HL-60 (cell line): Measurements from ENCODE around the gene VIPR2.

ENCODE experiments used
- DNase-seq, 2 experiments: peaks; one replicate each; pipeline ENCODE4 v3.0.0-alpha.2; 2010 to 2020; ENCODE audit warnings: low read depth in 1 of 2, low spot score in 1 of 2
- H3K27ac ChIP-seq: fragments of 250-450 bp; sonication (Bioruptor Pico); replicated peaks from 2 replicates; pipeline ENCODE4 v1.5.1; 2020; ENCODE audit warnings: mild to moderate bottlenecking, moderate library complexity
- H3K27me3 ChIP-seq: fragments of 250-450 bp; sonication (Bioruptor Pico); 2 replicates; pipeline ENCODE4 v1.5.1; 2021; ENCODE audit warnings: mild to moderate bottlenecking, moderate library complexity; ENCODE audit not compliant: insufficient read depth, poor library complexity, severe bottlenecking
- H3K4me3 ChIP-seq: replicated peaks from 2 replicates; pipeline ENCODE4 v1.5.1; 2011; ENCODE audit warnings: mild to moderate bottlenecking, control low read depth, low read length; ENCODE audit not compliant: insufficient read depth
- CTCF ChIP-seq: IDR thresholded peaks from one replicate; pipeline ENCODE4 v1.5.1; 2011; ENCODE audit warnings: low read length, control low read depth, inconsistent platforms; ENCODE audit not compliant: insufficient read depth
- GABPA ChIP-seq: IDR thresholded peaks from 2 replicates; pipeline ENCODE4 v1.6.1; 2012; ENCODE audit warnings: low read depth
- POLR2AphosphoS5 ChIP-seq: IDR thresholded peaks from 2 replicates; pipeline ENCODE4 v1.6.1; 2012; ENCODE audit warnings: low read depth
- REST ChIP-seq: IDR thresholded peaks from 2 replicates; pipeline ENCODE4 v1.6.1; 2012; ENCODE audit warnings: low read depth; ENCODE audit not compliant: insufficient replicate concordance
- SPI1 ChIP-seq: IDR thresholded peaks from 2 replicates; pipeline ENCODE4 v1.6.1; 2012; ENCODE audit warnings: low read depth, mild to moderate bottlenecking, borderline replicate concordance

The VIPR2 gene

DNA sequence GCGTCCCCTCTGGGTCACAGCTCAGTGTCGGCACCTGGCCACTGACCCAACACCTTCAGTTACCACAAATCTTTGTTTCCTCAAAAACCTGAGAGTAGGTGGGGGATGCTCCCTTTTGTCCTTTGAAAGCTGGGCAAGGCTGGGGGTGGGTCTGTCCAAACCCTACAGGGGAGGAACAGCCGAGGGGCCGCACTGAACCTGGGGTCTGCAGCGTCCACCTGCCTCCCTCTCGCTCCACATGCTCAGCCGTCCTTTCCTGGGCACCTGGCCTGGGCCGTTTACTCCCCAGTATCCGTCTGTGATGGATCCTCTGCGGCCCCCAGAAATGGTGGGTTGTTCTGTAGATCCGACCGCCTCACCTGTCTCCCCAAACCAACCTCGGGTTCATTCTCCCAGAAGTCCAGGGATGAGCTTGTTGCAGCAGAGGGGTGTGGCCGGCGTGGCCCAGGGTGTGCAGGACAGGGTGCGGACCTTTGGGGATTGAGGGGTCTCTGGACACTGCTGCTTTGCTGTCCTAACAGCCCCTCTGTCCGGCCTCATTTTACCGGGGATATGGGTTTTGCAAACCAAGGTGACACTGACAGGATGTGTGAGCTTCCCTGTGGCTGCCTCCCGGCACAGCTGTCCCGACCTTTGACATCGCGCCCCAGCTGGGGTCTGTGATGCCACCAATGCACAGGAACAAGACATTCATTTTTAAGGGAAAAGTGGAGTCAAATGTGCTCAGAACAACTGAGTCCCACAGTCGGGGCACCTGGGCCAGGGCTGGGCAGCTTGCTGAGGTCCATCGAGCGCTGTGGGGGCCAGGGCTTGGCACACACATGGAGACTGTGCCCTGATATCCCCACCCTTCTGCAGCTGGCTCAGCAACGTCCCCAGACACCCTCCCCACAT is 115.9 kb downstream of the VIPR2 start:
- Histone ChIP-seq H3K27me3 (peaks cover 12% of the 10 kb centered on the region), H3K4me3 (no peak overlapping the region), H3K27ac (no peak overlapping the region)
- TF ChIP-seq SPI1 (no peak), CTCF (no peak), POLR2AphosphoS5 (no peak), REST (no peak), GABPA (no peak)
- DNase-seq, result no peak

DNA sequence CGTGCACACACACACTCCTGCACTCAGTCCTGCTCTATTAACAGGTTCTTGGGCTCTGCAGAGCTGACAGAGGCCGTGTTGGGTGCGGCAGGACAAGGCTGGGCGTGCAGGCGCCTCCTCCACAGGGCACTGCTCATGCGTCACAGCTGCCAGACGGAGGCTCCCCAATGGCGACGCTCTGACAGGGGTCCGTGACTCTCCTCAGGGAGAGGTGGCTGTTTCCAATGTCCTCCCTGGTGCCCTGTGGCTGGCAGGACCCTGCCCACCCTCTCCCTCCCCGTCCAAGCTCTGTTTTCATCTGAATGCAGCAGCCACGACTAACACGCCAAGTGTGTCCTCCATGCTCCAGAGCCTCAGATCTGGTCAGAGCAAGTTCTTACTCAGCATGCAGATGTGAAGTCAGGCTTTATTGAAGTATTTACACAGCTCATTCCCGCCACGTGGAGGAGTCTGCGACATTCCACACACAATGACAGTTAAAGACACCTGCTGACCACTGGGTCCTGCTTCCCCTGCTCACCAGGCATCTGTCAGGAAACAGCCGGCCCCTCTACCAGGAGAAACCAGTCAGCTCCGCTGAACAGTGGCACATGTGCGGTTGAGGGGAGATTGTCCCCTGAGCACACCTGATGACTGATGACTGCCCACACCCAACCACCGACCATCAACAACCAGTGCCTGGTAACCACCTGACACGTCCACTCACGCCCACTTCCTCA is 116.7 kb downstream of the VIPR2 start:
- TF ChIP-seq REST, result no peak
- no peak for TF ChIP-seq SPI1
- no peak for TF ChIP-seq CTCF
- no peak for TF ChIP-seq POLR2AphosphoS5
- no peak for TF ChIP-seq GABPA
- DNase-seq, result no peak
- Histone ChIP-seq H3K27me3 (peaks cover 12% of the 10 kb centered on the region), H3K4me3 (no peak overlapping the region), H3K27ac (no peak overlapping the region)

DNA sequence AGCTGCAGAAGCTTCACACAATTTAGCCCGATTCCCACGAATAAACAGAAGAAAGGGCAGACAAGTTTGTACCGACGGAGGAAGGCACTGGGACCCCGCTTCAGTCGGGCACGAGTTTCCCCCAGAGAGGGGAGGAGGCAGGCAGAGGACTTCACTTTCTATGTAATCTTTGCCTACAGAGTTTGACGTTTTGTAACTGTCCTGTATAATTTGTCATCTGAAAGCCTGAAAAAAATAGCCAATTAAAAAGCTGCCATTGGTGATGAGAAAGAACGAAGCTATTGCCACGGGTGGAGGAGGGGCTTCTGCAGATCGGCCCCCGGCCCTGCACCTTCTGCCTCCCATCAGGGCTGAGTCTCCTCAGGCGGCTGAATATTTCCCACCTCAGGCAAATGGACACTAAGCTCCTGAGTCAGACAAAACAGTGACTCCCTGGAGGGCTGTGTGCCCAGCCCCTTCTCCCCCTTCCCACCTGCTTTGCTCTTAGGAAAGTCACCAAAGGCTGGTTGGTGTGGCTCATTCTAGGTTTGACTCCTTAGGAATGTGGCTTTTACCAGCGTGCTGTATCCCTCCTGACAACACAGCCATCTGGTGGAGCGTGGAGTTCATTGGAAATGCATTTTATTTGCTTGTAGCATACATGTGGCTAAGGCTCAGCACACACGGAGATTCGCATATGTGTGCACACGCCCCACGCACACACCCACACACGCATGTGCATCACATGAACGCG is 117.4 kb downstream of the VIPR2 start:
- TF ChIP-seq CTCF (no peak), POLR2AphosphoS5 (no peak), GABPA (no peak), REST (no peak), SPI1 (no peak)
- peaks cover 12% of the 10 kb centered on the region for H3K27me3 ChIP-seq
- DNase-seq, result no peak
- H3K4me3 ChIP-seq, result no peak overlapping the region
- H3K27ac ChIP-seq, result no peak overlapping the region
